HG02571 (cell line): ENCODE results near the gene FICD.
A peak's percentile ranks its signal among the peaks of the same experiment; 100 is the strongest.
"Not testable (repeated sequence)": the region's sequence is repeated elsewhere in the genome, so short reads cannot be mapped to it uniquely, and the experiment has no call there.

Experiments
- ATAC-seq: cut with Tn5 transposase; IDR thresholded peaks from one replicate; pipeline ENCODE4 v1.9.1; 2021; ENCODE audit warnings: mild to moderate bottlenecking, moderate library complexity; ENCODE audit not compliant: unreplicated experiment

The FICD gene

DNA sequence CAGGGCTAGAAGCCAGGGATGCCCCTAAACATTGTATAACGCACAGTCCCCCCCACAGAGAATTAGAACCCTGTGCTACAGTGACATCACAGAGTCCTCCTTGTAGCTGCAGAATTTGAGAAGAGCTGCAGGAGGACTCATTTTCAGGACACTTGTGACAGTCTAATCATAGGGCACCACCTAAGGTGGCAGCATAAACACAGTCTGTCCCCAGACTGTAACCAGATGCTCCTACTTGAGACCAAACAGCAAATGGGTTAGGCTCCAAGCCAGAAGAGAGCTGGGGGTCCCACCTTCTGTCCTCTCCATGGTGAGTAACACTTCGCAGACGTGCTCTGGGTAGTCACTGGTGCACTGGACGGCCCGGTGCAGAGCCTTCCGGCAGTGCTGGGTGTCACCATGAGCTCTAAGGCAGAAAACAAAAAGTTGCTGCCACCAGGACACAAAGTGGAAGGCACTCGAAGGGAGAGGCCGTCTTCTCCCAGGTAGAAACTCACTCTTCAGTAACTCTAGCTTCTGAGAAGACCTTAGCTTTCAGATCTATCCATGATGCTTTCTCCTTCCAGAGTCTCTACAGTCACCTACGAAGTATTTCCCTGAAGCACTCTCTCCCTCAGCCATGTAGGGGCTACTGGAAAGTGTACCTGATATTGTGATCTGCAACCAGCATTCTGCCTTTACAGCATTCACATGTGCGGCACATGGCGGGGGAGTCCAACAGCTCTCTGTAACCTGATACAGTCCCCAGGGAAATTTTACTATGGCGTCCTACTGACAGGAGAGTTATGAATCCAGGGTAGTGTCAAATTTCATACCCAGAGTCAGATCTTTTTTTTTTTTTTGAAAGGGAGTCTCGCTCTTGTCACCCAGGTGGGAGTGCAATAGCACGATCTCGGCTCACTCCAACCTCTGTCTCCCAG lies 17.1 kb downstream of the FICD start:
- no peak for ATAC-seq

DNA sequence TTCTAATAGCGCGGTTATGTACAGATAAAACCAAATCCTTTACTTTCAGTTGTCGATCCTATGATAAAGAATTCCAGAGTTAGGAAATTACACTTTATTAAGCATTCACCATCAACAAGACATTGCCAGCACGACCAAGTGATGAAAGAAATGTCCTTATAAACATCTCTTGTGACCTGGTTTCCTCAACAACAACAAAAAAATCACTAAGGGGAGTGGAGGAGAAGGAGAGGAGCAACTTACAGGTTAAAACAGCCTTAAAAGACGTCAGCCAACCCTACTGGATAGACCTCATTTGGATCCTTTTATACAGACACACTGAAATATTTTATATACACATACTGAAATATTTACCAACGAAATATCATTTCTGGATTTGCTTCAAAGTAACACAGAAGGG lies 23.1 kb downstream of the FICD start:
- no peak for ATAC-seq

DNA sequence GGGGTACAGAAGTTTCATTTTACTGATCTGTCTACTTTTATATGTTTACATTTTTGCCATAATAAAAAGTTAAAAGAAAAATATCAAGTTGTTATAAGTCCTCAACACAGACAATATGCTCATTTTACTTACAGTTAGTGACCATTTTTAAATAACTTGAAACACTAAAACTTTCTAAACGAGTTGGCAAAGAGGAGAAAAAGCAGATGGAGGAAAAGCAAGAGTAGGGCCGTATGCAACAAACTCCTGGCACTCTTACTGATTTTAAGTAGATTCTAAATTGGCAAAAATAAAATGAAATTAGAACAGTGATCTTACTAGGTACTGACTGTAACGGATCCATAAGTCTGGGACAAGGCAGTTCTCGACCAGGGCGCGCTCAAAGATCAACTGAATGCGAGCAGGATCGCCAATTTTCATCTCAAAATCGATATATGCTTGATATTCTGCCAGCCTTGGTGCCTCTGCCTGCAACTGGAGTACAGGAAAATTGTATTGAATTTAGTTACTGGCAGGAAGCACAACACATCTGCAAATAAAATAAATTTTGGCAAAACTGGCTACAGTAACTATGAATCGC lies 23.6 kb downstream of the FICD start:
- ATAC-seq = no peak

DNA sequence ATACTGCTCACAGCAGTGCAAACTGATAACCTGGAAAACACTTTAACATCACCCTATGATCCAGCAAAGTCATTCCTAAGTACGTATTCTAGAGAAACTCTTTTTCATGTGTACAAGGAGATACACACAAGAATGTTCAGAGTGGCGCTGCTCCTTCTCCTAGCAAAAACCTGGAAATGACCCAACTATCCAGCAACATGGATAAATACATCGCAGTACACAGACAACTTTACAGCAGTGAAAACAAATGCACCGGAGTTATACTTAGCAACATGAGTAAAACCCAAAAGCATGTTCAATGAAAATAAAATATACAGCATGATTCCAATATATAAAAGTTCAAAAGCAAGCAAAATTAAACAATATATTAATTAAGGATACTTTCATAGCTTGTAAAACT lies 27.2 kb downstream of the FICD start:
- no peak for ATAC-seq

DNA sequence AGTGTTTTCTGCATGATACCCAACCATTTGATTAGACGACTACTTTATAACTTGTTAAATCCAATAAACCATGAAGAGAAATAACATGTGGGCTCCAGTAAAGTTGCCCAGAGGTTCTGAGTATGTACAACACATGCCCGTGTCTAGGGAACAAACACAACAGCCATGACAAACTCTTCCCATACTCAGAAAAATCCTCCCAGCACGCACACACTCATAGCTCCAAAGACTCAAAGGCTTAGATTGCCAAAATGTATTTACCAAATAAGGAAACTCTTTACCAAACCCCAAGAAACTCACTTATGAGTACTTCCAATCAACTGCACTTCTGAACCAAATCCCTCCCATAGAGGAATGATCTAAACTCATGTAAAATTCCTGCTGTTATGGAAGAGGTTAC lies 28.6 kb downstream of the FICD start:
- ATAC-seq = no peak

DNA sequence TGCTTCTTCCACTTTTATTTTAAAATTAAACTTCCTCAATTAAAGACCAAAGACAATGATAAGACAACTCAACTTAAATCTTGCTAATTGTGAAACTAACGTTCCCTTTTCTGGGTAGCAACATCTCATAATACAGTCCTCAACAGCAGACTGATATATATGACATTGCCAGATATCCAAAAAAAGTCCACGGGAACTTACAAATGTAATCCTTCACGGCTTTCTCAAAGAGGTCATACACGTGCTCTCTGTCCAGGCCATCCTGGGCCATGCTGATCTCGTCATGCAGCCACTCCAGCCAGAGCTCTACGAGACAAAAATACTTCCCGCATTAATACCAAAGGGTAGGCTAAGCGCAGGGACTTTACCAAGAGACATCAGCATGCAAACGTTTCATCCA lies 32.6 kb downstream of the FICD start:
- no peak for ATAC-seq

DNA sequence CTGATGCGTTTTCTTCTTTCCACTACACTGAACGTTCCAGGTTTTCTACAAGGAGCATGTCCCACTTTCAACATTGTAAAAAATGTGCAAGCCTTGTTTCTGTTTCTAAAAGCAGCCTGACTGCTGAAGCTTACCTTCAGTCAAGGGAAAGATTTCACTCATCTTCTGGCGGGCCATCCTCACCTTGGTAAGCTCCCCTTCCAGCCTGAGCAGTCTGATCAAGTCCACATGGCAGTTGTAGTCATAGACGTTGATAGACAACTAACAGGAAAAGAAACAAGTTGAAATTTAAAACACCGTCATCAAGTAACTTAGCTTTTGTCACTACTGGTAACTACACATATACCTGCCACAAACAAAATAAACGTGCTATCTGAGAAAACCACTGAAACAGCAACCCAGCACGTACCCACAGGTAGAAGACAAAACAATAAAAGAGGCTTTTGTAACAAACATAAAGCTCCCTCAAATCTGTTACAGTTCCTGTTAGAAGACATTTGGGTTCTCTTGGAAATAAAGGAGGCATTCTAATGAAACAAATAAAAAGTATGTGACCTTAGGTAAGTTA lies 34.0 kb downstream of the FICD start:
- no peak for ATAC-seq

DNA sequence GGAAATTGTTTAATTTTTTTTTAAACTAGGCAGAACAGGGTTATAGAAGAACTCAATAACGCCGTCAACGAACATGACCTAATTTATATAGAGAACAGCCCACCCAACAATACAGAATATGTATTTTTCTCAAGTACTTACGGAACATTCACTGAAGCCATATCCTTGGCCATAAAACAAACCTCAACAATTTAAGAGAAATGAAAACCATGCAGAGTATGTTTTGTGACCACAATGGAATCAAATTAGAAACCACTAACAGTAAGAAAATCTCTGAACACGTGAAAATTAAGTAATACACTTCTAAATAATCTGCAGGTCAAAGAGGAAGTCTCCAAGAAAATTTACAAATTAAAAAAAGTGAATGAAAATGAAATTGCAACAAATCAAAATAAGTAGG lies 36.5 kb downstream of the FICD start:
- no peak for ATAC-seq

DNA sequence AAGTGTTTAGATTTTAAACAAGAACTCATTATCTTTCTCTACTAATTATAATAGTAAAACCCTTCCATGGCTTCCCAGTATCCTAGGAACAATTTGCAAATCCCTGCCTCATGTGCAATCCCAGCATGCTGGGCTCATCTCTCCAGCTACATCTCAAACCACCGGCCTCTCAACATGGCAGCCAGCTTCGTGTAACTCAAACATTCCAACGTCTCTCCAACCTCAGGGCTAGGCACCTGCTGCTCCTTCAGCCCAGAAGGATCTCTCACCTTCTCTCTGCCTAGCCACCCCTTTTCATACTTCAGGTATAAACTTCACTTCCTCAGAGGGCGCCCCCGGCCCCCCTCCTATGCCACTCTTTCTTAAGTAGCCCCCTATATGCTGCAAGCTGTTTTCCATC lies 38.7 kb downstream of the FICD start:
- no peak for ATAC-seq

DNA sequence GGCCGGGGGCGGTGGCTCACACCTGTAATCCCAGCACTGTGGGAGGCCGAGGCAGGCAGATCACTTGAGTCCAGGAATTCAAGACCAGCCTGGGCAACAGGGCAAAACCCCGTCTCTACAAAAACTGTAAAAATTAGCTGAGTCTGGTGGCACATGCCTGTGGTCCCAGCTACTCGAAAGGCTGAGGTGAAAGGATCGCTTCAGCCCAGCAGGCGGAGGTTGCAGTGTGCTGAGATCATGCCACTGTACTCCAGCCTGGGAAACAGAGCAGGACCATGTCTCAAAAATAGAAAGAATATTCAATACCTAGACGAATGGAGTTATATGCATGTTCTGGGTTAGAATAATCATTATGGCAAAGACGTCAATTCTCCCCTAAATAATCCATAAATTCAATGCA lies 40.3 kb downstream of the FICD start:
- ATAC-seq = not testable (repeated sequence)

DNA sequence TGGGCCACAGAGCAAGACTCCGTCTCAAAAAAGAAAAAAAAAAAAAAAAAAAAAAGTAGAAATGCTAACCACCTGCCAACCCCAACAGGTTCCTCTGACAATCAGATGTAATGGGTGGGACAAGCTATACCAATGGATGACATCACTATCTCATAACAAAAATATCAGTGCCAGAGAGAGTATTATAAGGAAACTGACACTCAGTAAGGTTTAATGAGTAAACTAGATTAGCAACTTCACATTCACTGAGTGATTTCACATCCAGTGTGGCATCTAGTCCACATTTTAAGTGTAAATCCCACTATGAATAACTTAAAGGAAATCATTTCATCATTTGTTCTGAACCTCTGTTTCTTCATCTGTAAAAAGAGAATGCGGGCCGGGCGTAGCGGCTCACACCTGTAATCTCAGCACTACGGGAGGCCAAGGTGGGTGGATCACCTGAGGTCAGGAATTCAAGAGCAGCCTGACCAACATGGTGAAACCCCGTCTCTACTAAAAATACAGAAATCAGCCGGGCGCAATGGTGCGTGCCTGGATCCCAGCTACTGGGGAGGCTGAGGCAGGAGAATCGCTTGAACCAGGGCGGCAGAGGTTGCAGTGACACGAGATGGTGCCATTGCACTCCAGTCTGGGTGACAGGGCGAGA lies 44.1 kb downstream of the FICD start:
- ATAC-seq = no peak

DNA sequence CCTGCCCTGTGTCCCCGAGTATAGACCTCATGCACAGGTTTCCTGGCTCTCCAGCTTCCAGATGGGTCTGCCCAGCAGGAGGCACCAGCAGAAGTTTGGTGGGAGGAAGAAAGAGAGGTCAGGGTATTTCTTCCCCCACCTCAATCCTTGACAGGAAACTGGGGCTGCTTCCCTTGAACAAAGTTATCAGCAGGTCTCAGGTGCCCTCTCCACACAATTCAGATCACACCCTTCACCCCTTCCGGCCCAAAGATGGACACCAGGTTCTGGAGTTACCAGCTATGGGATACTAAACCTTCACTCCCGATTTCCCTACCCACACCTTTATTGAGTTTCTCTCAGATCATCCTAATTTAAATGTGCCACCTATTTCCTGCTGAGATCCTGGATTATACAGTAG lies 44.7 kb downstream of the FICD start:
- no peak for ATAC-seq

DNA sequence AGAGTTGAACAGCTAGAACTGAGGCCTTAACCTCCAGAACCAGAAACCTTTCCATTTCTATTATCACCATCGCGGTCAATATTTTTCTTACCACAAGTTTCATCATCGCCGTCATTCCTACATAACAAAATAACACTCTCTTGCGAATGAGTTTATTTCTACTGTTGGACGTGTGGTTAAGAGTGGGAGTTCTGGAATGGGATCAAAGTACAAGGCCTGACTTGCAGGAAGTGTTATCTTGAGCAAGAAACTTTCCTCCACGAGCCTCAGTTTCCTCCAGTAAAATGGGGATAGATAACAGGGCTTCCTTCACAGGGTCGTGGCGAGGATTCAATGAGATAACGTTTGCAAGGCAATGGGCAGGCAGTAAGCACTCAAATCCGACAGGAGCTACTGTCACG lies 45.2 kb downstream of the FICD start:
- ATAC-seq = no peak

DNA sequence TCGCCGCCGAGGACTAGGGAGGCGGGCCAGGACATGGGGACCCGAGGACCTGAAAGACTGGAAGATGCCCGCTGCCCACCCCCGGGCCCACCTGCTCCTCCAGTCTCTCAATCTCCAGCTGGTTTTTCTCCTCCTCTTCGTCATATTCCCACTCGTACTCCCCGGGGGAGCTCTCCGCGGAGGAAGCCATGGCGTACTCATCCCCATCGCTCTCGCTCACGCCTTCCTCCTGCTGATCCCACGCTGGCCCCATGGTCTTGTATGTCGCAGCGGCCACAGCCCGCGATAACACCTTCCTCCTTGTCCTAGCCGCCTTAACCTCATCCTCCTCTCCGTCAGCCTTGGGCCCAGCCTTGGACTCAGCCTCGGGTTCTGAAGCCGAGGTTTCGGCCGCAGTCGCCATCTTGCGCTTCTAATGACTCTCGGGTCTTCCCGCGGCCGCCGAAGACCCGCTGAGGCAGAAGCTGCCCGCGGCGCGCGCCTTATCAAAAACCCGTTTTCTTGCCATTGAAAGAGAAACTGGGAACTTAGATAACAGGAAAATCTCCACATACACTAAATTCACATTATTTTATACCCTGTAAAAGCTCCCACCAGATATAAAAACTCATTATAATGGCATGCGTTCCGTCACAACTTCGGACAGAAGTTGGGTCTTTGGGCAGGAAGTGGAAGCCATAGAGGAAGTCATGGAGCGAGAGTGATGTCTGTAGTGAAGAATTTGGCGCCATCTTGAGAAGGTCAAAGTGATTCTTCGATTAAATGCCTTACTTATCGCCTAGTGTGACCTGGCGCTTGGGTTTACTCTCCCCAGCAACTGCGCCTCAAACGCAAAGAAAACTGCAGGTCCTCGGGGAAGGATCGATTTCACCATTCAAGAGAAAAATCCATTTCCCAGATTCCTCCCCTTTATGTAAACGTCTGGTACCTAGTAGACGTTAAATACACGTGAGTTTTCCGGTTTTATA lies 46.0 kb downstream of the FICD start, which contains the start of gene SART3:
Gene SART3 (minus strand): TSS at position 422 of the 968 bp plus-strand sequence. CDS start 19 bp downstream, at position 403.
- ATAC-seq = peak; percentile 37

DNA sequence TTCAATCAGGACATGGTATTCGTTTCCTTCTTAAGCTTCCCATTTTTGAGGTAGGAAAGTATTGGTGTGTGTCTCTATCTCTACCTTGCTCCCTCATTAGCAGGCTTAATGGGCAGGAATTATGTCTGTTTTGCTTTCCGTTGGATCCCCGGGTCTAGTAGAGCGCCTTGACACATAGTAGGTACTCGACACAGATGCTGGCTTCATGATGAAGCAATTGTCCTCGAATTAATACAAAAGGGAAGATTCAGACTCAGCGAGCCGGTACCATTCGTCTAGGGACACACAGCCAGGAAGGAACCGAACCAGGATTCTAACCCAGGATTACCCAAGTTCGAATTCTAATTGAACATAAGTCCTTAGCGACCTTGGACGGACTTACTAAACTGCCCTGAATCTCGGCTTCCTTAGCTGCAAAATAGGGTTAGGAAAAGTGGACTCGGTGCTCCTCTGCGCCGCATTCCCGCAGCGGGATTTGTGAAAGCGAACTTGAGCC lies 46.8 kb downstream of the FICD start:
- ATAC-seq = no peak

DNA sequence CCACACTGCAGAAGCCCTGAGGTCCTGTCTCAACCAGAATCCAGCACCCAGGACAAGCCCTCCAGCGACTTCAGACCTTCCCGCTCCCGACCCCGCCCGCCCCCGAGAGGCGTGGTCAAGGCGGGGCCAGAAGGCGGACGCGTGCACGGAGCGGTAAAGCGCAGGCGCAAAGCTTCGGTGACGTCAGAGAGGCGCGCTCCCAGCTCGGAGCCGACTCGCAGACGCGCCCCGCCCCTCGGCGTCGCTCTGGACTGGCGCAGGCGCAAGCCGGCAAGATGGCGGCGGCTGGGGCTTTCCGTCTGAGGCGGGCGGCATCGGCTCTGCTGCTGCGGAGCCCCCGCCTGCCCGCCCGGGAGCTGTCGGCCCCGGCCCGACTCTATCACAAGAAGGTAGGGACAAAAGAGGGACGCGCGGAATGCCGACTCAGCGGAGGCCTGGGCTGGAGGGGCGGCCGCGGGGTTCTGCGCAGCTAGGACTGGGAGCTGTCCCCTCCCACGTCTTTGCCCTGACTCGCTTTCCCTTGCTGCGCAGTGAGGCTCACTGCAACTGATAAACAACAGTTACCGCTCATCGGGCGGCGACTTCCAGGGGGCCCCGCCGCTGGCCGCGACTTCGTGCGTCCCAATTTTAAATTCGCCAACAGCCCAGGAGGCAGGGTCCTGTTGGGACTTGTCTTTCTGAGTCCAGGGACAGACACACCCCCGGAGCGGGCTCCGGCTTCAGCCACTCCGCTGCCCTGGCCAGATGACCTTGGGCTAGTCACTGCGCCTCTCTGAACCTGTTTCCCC lies 47.5 kb downstream of the FICD start, which contains the start of gene ISCU:
Gene ISCU (plus strand): TSS at position 249 of the 788 bp plus-strand sequence. CDS start 27 bp downstream, at position 276.
- ATAC-seq = peak; percentile 60

DNA sequence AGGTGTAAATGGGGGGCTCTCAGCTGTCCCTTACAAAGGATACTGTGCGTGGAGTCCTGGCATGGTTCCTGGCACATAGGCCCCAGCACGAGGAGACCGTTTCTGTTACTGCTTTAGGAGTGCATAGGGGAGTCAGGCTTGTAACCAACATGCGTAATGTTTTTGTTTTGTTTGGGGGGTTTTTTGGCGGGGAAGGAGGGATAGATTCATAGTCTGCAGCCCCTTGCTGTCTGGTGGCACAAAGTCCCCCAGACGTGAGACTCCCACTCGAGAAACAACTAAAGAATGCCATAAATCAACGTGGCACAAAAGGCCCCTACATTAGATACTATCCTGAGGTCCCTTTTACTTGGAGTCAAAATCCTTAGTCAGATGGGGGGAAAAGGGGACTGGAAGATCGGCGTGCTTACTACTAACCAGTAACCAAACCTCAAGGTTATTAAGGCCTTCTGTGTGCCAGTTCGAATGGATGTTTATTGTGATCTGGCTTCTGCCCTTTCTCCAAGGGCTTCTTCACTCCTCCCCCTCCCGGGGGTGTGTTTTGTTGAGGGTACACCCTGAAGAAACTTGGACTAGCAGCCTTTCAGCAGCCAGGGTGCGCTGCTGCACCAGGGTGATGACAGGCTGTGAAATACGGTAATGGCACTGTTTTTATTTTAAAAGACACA lies 48.2 kb downstream of the FICD start:
- ATAC-seq = peak; percentile 32

DNA sequence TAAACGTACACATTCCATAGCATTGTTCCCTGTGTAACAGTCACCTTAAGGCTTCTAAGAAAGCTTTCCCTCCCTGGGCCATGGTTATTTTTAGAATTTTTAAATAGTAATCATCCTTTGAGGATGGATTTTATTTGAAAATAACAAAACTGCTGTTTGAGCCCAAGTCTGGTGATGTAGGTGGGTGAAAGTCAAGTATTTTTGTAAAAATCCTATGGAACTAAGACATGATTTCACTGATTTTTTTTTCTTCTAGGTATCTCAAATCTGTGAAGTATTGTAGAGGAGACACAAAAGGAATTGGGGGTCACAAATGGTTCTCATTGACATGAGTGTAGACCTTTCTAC lies 48.7 kb downstream of the FICD start:
- ATAC-seq = no peak

DNA sequence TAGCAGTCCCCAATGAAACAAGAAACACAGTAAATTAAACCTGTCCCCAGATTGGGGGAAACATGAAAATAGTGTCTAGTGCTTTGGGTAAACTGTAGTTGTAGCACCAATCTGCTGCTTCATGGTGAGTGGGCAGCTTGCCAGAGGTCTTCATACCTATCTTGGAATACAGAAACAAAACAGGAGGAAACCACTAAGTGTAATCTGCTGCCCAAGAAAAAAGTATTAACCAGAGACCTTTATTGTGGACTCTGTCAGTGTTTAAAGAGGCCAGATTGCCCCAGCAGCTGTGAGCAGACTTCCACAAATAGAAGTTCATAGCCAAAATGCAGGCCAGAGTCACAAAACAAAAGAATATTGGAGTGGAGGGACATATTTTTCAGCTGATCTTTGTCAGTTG lies 49.6 kb downstream of the FICD start:
- ATAC-seq = no peak
